22Rv1 (cell line): ENCODE results near the gene NFASC.

Experiments
- CTCF ChIP-seq: fragments of 450-650 bp; IDR thresholded peaks from 2 replicates; pipeline ENCODE4 v1.5.1; 2017; ENCODE audit warnings: mild to moderate bottlenecking
- ZFX ChIP-seq: fragments of 450-650 bp; IDR thresholded peaks from 2 replicates; pipeline ENCODE4 v1.6.1; 2017; ENCODE audit warnings: antibody characterized with exemption, borderline replicate concordance

- TF ChIP-seq CTCF (no peak), ZFX (no peak)
Measured at GRCh38 chr1:204924013-204924759, 53.5 kb downstream of the NFASC start.
